ENCODE results near the gene GPR89A.
A peak's percentile ranks its signal among the peaks of the same experiment; 100 is the strongest.
"Not testable (repeated sequence)": the region's sequence is repeated elsewhere in the genome, so short reads cannot be mapped to it uniquely, and the experiment has no call there.

Gene GPR89A

GRCh38 chr1:145686078-145686477, 78.3 kb downstream of the GPR89A start:
- not testable (repeated sequence) for DNase-seq (ENCODE audit: low spot score)

- no peak for DNase-seq (ENCODE audit: low spot score)
Measured at GRCh38 chr1:145688328-145688727, 80.5 kb downstream of the GPR89A start.

GRCh38 chr1:145688924-145689323, 81.1 kb downstream of the GPR89A start:
- DNase-seq (ENCODE audit: low spot score) = no peak

- no peak for DNase-seq (ENCODE audit: low spot score)
Measured at GRCh38 chr1:145689922-145690321, 82.1 kb downstream of the GPR89A start.

GRCh38 chr1:145690587-145691558, 83.1 kb downstream of the GPR89A start:
- DNase-seq (ENCODE audit: low spot score) = peak; percentile 41

GRCh38 chr1:145692785-145693443, 85.1 kb downstream of the GPR89A start:
- DNase-seq (ENCODE audit: low spot score) = no peak

- DNase-seq (ENCODE audit: low spot score) = no peak
Measured at GRCh38 chr1:145695821-145696629, 88.2 kb downstream of the GPR89A start.

- no peak for DNase-seq (ENCODE audit: low spot score)
Measured at GRCh38 chr1:145696630-145696960, 88.8 kb downstream of the GPR89A start.

GRCh38 chr1:145701306-145701862, 93.6 kb downstream of the GPR89A start:
- no peak for DNase-seq (ENCODE audit: low spot score)

GRCh38 chr1:145702052-145702451, 94.3 kb downstream of the GPR89A start:
- no peak for DNase-seq (ENCODE audit: low spot score)

- DNase-seq (ENCODE audit: low spot score) = no peak
Measured at GRCh38 chr1:145702826-145703225, 95.0 kb downstream of the GPR89A start.

GRCh38 chr1:145705622-145706021, 97.8 kb downstream of the GPR89A start:
- no peak for DNase-seq (ENCODE audit: low spot score)

- DNase-seq (ENCODE audit: low spot score) = no peak
Measured at GRCh38 chr1:145706086-145706664, 98.4 kb downstream of the GPR89A start.

GRCh38 chr1:145707183-145707867, 99.5 kb downstream of the GPR89A start, which contains the start of gene PDZK1:
Gene PDZK1 (minus strand): TSS chr1:145707368. CDS start chr1:145688021, 19,347 bp downstream.
- no peak for DNase-seq (ENCODE audit: low spot score)

GRCh38 chr1:145708063-145708462, 100.3 kb downstream of the GPR89A start:
- no peak for DNase-seq (ENCODE audit: low spot score)

GRCh38 chr1:145710291-145711027, 102.7 kb downstream of the GPR89A start:
- DNase-seq (ENCODE audit: low spot score) = no peak

GRCh38 chr1:145711213-145711651, 103.4 kb downstream of the GPR89A start:
- no peak for DNase-seq (ENCODE audit: low spot score)

GRCh38 chr1:145714524-145715111, 106.8 kb downstream of the GPR89A start:
- DNase-seq (ENCODE audit: low spot score) = no peak

GRCh38 chr1:145716641-145717345, 109.0 kb downstream of the GPR89A start:
- no peak for DNase-seq (ENCODE audit: low spot score)

Data from COLO829 (cell line).